GM12878 (cell line): Measurements from ENCODE around the gene C2CD4D. TPM values are rescaled to one million over a fixed set of nuclear protein-coding genes. Genes with fewer than 3 reads are reported as not detected.
"Not testable (repeated sequence)": the region's sequence is repeated elsewhere in the genome, so short reads cannot be mapped to it uniquely, and the experiment has no call there.

Experiments
- ATAC-seq: fragments of 200-7000 bp; cut with Tn5 transposase; 3 replicates; pipeline ENCODE4 v1.9.1; 2020; ENCODE audit warnings: mild to moderate bottlenecking, moderate library complexity
- BruUV-seq: library from RNA; stranded (reverse); fragments of 400-500 nt; replicated peaks from 2 replicates; lab custom pipeline; 2021; lab: Mats Ljungman, UMichigan
- CTCF ChIA-PET: fragments of 300-600 bp; sonication (Branson Sonifier 250); formaldehyde crosslinking; extraction: SDS; loops from one replicate; lab custom pipeline; 2021; ENCODE audit warnings: inconsistent platforms; lab: Yijun Ruan, JAX
- POLR2A ChIA-PET: fragments of 350-600 bp; formaldehyde crosslinking; extraction: SDS; loops from one replicate; lab custom pipeline; 2021; ENCODE audit warnings: inconsistent platforms; lab: Charles Lee
- RAD21 ChIA-PET: fragments of 300-600 bp; sonication (Branson Sonifier 250); formaldehyde crosslinking; loops from one replicate; lab custom pipeline; 2023; ENCODE audit warnings: antibody characterized with exemption; ENCODE audit not compliant: unreplicated experiment; lab: Charles Lee
- SMC1A ChIA-PET: fragments of 300-600 bp; sonication (Branson Sonifier 250); formaldehyde crosslinking; loops from one replicate; lab custom pipeline; 2023; ENCODE audit not compliant: unreplicated experiment, uncharacterized antibody; lab: Charles Lee
- DNase-seq: peaks from one replicate; pipeline ENCODE4 v3.0.0-alpha.2; 2011; ENCODE audit warnings: low read depth, low spot score
- FAIRE-seq: peaks from 3 replicates; lab custom pipeline; 2011; peaks lifted over from hg19 to GRCh38; lab: Jason Lieb, UNC
- H2AFZ ChIP-seq: 2 replicates; pipeline ENCODE4 v1.6.0; 2011; ENCODE audit warnings: low read depth, low read length, control low read depth; ENCODE audit not compliant: control insufficient read depth
- H3K27ac ChIP-seq: 2 replicates; pipeline ENCODE4 v1.5.1; 2011; ENCODE audit warnings: control low read depth; ENCODE audit not compliant: control insufficient read depth, insufficient read depth
- H3K27me3 ChIP-seq, 2 experiments: replicated peaks in 1 of 2; 2 replicates each; pipeline versions ENCODE4 v1.6.0 to v1.6.1; 2011; ENCODE audit warnings: low read length in 1 of 2; ENCODE audit not compliant: control insufficient read depth in 2 of 2, insufficient read depth in 2 of 2
- H3K36me3 ChIP-seq, 2 experiments: 2 replicates each; pipeline ENCODE4 v1.5.1; 2011; ENCODE audit warnings: low read length in 1 of 2; ENCODE audit not compliant: control insufficient read depth in 2 of 2, insufficient read depth in 2 of 2
- H3K4me1 ChIP-seq: 2 replicates; pipeline ENCODE4 v1.6.1; 2011; ENCODE audit warnings: mild to moderate bottlenecking, low read length, moderate library complexity, mixed read lengths; ENCODE audit not compliant: control insufficient read depth, insufficient read depth
- H3K4me2 ChIP-seq: 2 replicates; pipeline ENCODE4 v1.6.0; 2011; ENCODE audit warnings: control low read depth; ENCODE audit not compliant: control insufficient read depth, insufficient read depth
- H3K4me3 ChIP-seq: fragments of 200-600 bp; sonication (generic); 2 replicates; pipeline ENCODE4 v1.5.1; 2016
- H3K79me2 ChIP-seq: 2 replicates; pipeline ENCODE4 v1.6.0; 2011; ENCODE audit warnings: low read length; ENCODE audit not compliant: control insufficient read depth, insufficient read depth
- H3K9ac ChIP-seq: 2 replicates; pipeline ENCODE4 v1.8.0; 2011; ENCODE audit warnings: low read length, control low read depth, mixed read lengths; ENCODE audit not compliant: control insufficient read depth, insufficient read depth
- H3K9me3 ChIP-seq: replicated peaks from 3 replicates; pipeline ENCODE4 v1.5.1; 2011; ENCODE audit warnings: mild to moderate bottlenecking, low read length; ENCODE audit not compliant: control insufficient read depth, insufficient read depth
- H4K20me1 ChIP-seq: 2 replicates; pipeline ENCODE4 v1.6.0; 2011; ENCODE audit not compliant: control insufficient read depth, insufficient read depth
- NBN ChIP-seq: fragments of 450-650 bp; IDR thresholded peaks from 2 replicates; pipeline ENCODE4 v1.6.1; 2016
- SPI1 ChIP-seq: IDR thresholded peaks from 2 replicates; pipeline ENCODE4 v1.6.1; 2011; ENCODE audit warnings: low read depth, mild to moderate bottlenecking, low read length, moderate library complexity, borderline replicate concordance; ENCODE audit not compliant: insufficient read depth
- ZNF384 ChIP-seq: IDR thresholded peaks from 2 replicates; pipeline ENCODE4 v1.6.1; 2012; ENCODE audit warnings: low read depth, mild to moderate bottlenecking, low read length, improper control_type of control experiment, borderline replicate concordance
- WGBS: methylation state at CpG from one replicate; pipeline ENCODE4 v1.1.6; 2016; ENCODE audit warnings: low lambda C conversion rate; ENCODE audit not compliant: insufficient replicate concordance, insufficient coverage; ENCODE audit errors: missing lambda C conversion rate; 5-methylcytosine and 5-hydroxymethylcytosine counted together
- in situ Hi-C: fragments of 300-500 bp; cut with MboI; formaldehyde crosslinking; loops from 9 replicates; pipeline ENCODE4 v1.14.3; 2018; ENCODE audit warnings: mixed read lengths
- intact Hi-C: fragments of 100-400 bp; cut with micrococcal nuclease; formaldehyde crosslinking; loops from one replicate; pipeline ENCODE4 v1.14.2; 2022; ENCODE audit not compliant: unreplicated experiment
- polyA plus RNA-seq, 11 experiments: library from polyadenylated mRNA; depleted of rRNA in 4 of 11; unstranded in 6 of 11; stranded (reverse) in 5 of 11; fragments of >200 nt; fragmentation: Nextera tagmentation in 4 of 11; fragmentation: Illumina TruSeq in 1 of 11; extraction: Ambion mirVana in 4 of 11; extraction: Trizol in 1 of 11; gene quantifications; 1 replicate in 1 of 11; 2 replicates in 10 of 11; pipeline versions ENCODE4 v1.2.1 to v1.2.3, GENCODE V29; 2011 to 2016; ENCODE audit warnings: inconsistent platforms in 2 of 11, missing spikeins in 2 of 11, low read depth in 1 of 11
- total RNA-seq, 4 experiments: library from RNA; depleted of rRNA in 3 of 4; stranded (reverse); fragments of >200 nt in 3 of 4; fragmentation: Illumina TruSeq in 1 of 4; extraction: Trizol in 1 of 4; gene quantifications; 2 replicates each; pipeline versions ENCODE4 v1.2.1 to v1.2.3, GENCODE V29; 2013 to 2021

C2CD4D gene
- total and polyA plus RNA-seq, 10 of the 15 experiments (the other 5 are each of a cell fraction or from before 2014, with no cell fraction given): 0.03 to 0.67 (median 0.13) TPM; not detected in 4

DNA sequence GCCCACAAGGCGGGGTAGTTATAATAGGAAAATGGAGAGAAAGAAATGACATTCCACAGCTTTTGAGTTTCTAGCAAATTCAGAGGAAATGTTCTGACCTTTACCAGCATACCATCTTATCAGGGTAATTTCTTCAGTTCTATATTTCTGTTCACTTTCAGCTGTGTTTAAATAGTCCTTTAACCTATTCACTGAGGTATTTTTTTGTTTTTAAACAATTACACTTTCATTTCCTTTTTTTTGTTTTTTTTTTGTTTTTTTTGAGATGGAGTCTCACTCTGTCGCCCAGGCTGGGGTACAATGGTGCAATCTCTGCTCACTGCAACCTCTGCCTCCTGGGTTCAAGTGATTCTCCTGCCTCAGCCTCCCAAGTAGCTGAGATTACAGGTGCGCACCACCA is 44.8 kb upstream of the C2CD4D start:
- H3K36me3 ChIP-seq, in situ Hi-C loops, ATAC-seq, H2AFZ ChIP-seq, H3K79me2 ChIP-seq, H3K27ac ChIP-seq, FAIRE-seq, H3K9me3 ChIP-seq, DNase-seq, H3K27me3 ChIP-seq, BruUV-seq, intact Hi-C loops, H3K9ac ChIP-seq, H3K4me2 ChIP-seq, H4K20me1 ChIP-seq, H3K4me1 ChIP-seq, H3K4me3 ChIP-seq: not testable (repeated sequence)
- ChIA-PET RAD21 (interaction anchor here (0.6 kb wide), 1 partner anchor 112 kb away, joined by 3 read pairs; no protein-coding TSS in a partner anchor), CTCF (interaction anchor here (0.6 to 1.3 kb wide), 6 partner anchors 40 to 325 kb away, joined by 3 to 6 read pairs (median 4); no protein-coding TSS in a partner anchor), POLR2A (interaction anchor here (0.6 kb wide), 1 partner anchor 13 kb away, joined by 3 read pairs; no protein-coding TSS in a partner anchor), SMC1A (interaction anchor here (1.1 kb wide), 1 partner anchor 117 kb away, joined by 4 read pairs; no protein-coding TSS in a partner anchor)
- WGBS: 100% methylated on average over 2 of the region's 3 CpGs
- TF ChIP-seq ZNF384: 0 out of 2 replicates have a peak, but pooled peaks have one; percentile 7
- TF ChIP-seq SPI1: 0 out of 2 replicates have a peak, but pooled peaks have one; percentile 7
- peak; percentile 22; the same call in 1 of the 2 replicates for TF ChIP-seq NBN

DNA sequence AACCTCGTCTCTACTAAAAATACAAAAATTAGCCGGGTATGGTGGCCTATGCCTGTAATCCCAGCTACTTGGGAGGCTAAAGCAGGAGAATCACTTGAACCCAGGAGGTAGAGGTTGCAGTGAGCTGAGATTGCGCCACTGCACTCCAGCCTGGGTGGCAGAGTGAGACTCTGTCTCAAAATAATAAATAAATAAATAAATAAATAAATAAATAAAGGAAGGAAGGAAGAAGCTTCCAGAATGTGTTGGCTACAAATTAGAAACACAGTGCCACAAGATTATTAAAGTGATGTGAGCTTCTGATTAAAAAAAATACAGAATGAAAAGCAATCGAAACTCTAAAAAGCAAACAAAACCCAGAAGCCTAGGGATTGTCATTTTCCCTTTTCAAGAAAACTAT is 44.3 kb upstream of the C2CD4D start:
- H3K27ac ChIP-seq, FAIRE-seq, in situ Hi-C loops, H3K9ac ChIP-seq, DNase-seq, H3K36me3 ChIP-seq, H3K27me3 ChIP-seq, H4K20me1 ChIP-seq, intact Hi-C loops, H3K4me2 ChIP-seq, H3K79me2 ChIP-seq, H3K4me3 ChIP-seq, ATAC-seq, H3K4me1 ChIP-seq, H3K9me3 ChIP-seq, H2AFZ ChIP-seq, BruUV-seq: not testable (repeated sequence)
- RAD21 ChIA-PET: interaction anchor here (0.6 kb wide), 1 partner anchor 113 kb away, joined by 3 read pairs; no protein-coding TSS in a partner anchor
- CTCF ChIA-PET: interaction anchor here (0.6 to 1.3 kb wide), 6 partner anchors 39 to 325 kb away, joined by 3 to 6 read pairs (median 4); no protein-coding TSS in a partner anchor
- WGBS: 98% methylated on average over 4 of the region's 4 CpGs
- POLR2A ChIA-PET: interaction anchor here (0.6 kb wide), 1 partner anchor 13 kb away, joined by 3 read pairs; no protein-coding TSS in a partner anchor
- SMC1A ChIA-PET: interaction anchor here (1.1 kb wide), 1 partner anchor 117 kb away, joined by 4 read pairs; no protein-coding TSS in a partner anchor

DNA sequence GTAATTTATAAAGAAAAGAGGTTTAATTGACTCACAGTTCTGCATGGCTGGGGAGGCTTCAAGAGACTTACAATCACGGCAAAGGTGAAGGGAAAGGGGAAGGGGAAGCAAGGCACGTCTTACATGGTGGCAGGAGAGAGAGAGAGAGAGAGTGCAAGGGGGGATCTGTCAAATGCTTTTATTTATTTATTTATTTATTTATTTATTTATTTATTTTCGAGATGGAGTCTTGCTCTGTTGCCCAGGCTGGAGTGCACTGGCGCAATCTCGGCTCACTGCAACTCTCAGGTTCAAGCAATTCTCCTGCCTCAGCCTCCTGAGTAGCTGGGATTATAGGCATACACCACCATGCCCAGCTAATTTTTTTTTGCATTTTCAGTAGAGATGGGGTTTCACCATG is 43.3 kb upstream of the C2CD4D start:
- POLR2A ChIA-PET, H3K4me3 ChIP-seq, DNase-seq, H4K20me1 ChIP-seq, H3K9ac ChIP-seq, H3K79me2 ChIP-seq, H3K4me2 ChIP-seq, H3K4me1 ChIP-seq, H3K36me3 ChIP-seq, FAIRE-seq, H3K9me3 ChIP-seq, intact Hi-C loops, H2AFZ ChIP-seq, in situ Hi-C loops, BruUV-seq, H3K27ac ChIP-seq, ATAC-seq, H3K27me3 ChIP-seq: not testable (repeated sequence)
- ChIA-PET CTCF (interaction anchor here (0.9 to 2.7 kb wide), 6 partner anchors 15 to 134 kb away, joined by 3 to 10 read pairs (median 4); no protein-coding TSS in a partner anchor), RAD21 (interaction anchor here (1.2 kb wide), 1 partner anchor 119 kb away, joined by 3 read pairs; no protein-coding TSS in a partner anchor), SMC1A (interaction anchor here (1.9 kb wide), 1 partner anchor 43 kb away, joined by 8 read pairs; the partner anchor contains the start of gene C2CD4D)
- WGBS: 82% methylated on average over 4 of the region's 5 CpGs
